ENCODE data around the gene HECTD3. TPM values are rescaled to one million over a fixed set of nuclear protein-coding genes. Genes with fewer than 3 reads are reported as not detected.
A peak's percentile ranks its signal among the peaks of the same experiment; 100 is the strongest.
"Not testable (repeated sequence)": the region's sequence is repeated elsewhere in the genome, so short reads cannot be mapped to it uniquely, and the experiment has no call there.

HECTD3 gene
- total RNA-seq, 2 donors from 2014 or later = 39.2 to 45.5 TPM

DNA sequence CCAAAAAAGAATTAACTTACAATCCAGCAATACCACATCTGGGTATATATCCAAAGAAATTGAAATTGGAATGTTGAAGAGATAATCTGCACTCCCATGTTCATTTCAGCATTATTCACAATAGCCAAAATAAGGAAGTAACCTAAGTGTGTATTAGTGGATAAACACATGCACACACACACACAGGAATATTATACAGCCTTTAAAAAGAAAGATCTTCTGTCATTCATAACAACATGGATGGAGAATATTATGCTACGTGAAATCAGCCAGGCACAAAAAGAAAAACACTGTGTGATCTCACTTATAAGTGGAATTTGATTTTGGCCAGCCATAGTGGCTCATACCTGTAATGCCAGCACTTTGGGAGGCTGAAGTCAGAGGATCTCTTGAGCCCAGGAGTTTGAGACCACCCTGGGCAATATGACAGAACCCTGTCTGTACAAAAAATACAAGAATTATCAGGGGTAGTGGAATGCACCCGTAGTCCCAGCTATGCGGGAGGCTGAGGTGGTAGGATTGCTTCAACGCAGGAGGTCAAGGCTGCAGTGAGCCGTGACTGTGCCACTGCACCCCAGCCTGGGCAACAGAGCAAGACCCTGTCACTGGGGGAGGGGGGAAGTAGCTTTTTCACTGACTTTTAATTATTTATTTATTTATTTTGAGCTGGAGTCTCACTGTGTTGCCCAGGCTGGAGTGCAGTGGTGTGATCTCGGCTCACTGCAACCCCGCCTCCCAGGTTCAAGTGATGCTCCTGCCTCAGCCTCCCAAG lies 15.5 kb downstream of the HECTD3 start:
- H3K9me3 ChIP-seq (ENCODE audit: control insufficient read depth, low read length, poor library complexity, severe bottlenecking) = no peaks in the 10 kb centered on the region
- peaks cover 5% of the 10 kb centered on the region for H3K27me3 Mint-ChIP-seq
- no peaks in the 10 kb centered on the region for H3K36me3 Mint-ChIP-seq (ENCODE audit: low read depth)
- H3K4me3 Mint-ChIP-seq = no peak overlapping the region
- ATAC-seq = no peak
- H3K4me1 Mint-ChIP-seq = peaks cover 2% of the 10 kb centered on the region
- H3K27ac Mint-ChIP-seq = no peak overlapping the region
- no peak for DNase-seq

DNA sequence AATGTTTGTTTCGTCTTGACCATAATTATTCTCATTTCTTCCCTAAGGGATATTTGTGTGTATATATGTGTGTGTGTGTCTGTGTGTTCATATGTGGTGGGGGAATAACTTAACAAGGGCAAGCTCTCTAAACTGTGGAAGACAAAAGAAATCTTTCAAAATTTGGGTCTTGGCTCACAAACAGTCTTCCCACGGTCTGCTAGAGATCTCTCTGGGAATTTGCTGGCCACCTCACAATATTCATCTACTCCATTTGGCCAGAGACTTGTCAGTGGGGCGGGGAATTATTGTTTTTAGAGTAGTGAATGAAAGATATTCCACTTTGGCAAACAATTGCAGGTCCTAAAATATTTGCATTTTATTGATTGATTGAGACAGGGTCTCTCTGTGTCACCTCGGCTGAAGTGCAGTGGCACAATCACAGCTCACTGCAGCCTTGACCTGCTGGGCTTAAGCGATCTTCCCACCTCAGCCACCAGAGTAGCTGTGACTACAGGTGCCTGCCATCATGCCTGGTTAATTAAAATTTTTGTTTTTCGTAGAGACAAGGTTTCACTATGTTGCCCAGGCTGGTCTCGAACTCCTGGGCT lies 16.7 kb downstream of the HECTD3 start:
- Mint-ChIP-seq H3K27me3 (peaks cover 5% of the 10 kb centered on the region), H3K27ac (no peak overlapping the region), H3K4me1 (no peaks in the 10 kb centered on the region), H3K4me3 (no peak overlapping the region), H3K36me3 (ENCODE audit: low read depth) (no peaks in the 10 kb centered on the region)
- no peaks in the 10 kb centered on the region for H3K9me3 ChIP-seq (ENCODE audit: control insufficient read depth, low read length, poor library complexity, severe bottlenecking)
- DNase-seq (no peak), ATAC-seq (no peak)

GRCh38 chr1:44988531-44989156 lies 22.5 kb downstream of the HECTD3 start:
- ATAC-seq = no peak
- Mint-ChIP-seq H3K4me1 (peaks cover 13% of the 10 kb centered on the region), H3K4me3 (no peak overlapping the region)

GRCh38 chr1:44985747-44986359 lies 25.3 kb downstream of the HECTD3 start:
- ATAC-seq (no peak), DNase-seq (no peak)
- H3K4me1 Mint-ChIP-seq = peaks cover 17% of the 10 kb centered on the region
- H3K27ac Mint-ChIP-seq = peak overlapping the region; percentile 95
- H3K4me3 Mint-ChIP-seq = peak overlapping the region; percentile 99
- H3K9me3 ChIP-seq (ENCODE audit: control insufficient read depth, low read length, poor library complexity, severe bottlenecking) = no peaks in the 10 kb centered on the region
- H3K27me3 Mint-ChIP-seq = no peaks in the 10 kb centered on the region
- peaks cover 5% of the 10 kb centered on the region for H3K36me3 Mint-ChIP-seq (ENCODE audit: low read depth)

More at GRCh38 chr1:44988531-44989156, 22.5 kb downstream of the HECTD3 start:
- no peaks in the 10 kb centered on the region for H3K9me3 ChIP-seq (ENCODE audit: control insufficient read depth, low read length, poor library complexity, severe bottlenecking)
- DNase-seq = no peak
- Mint-ChIP-seq H3K27me3 (peaks cover 5% of the 10 kb centered on the region), H3K36me3 (ENCODE audit: low read depth) (peaks cover 3% of the 10 kb centered on the region), H3K27ac (no peak overlapping the region)

- H3K4me3 Mint-ChIP-seq; H3K9me3 ChIP-seq (ENCODE audit: control insufficient read depth, low read length, poor library complexity, severe bottlenecking); ATAC-seq; H3K27me3 Mint-ChIP-seq; DNase-seq; H3K27ac Mint-ChIP-seq: not testable (repeated sequence)
- Mint-ChIP-seq H3K36me3 (ENCODE audit: low read depth) (peaks cover 15% of the 10 kb centered on the region), H3K4me1 (peaks cover 11% of the 10 kb centered on the region)
Measured at GRCh38 chr1:44977372-44977771, 33.8 kb downstream of the HECTD3 start.

DNA sequence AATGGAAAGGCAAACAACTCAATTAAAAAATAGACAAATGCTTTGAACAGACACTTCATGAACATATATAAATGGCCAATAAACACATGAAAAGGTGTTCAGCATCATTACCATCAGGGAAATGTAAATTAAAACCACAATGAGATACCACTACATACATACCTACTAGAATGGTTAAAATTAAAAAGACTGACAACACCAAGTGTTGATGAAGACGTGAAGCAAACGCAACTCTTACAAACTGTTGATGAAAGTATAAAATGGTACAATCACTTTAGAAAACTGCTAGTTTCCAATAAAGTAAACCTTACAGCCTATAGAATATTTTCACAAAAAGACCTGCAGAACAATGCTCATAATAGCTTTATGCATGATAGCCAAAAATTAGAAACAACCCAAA lies 34.9 kb downstream of the HECTD3 start:
- H3K36me3 Mint-ChIP-seq (ENCODE audit: low read depth) = peaks cover 17% of the 10 kb centered on the region
- H3K27ac Mint-ChIP-seq = no peak overlapping the region
- H3K27me3 Mint-ChIP-seq = no peaks in the 10 kb centered on the region
- DNase-seq (no peak), ATAC-seq (no peak)
- no peak overlapping the region for H3K4me3 Mint-ChIP-seq
- peaks cover 13% of the 10 kb centered on the region for H3K4me1 Mint-ChIP-seq
- H3K9me3 ChIP-seq (ENCODE audit: control insufficient read depth, low read length, poor library complexity, severe bottlenecking) = no peaks in the 10 kb centered on the region

DNA sequence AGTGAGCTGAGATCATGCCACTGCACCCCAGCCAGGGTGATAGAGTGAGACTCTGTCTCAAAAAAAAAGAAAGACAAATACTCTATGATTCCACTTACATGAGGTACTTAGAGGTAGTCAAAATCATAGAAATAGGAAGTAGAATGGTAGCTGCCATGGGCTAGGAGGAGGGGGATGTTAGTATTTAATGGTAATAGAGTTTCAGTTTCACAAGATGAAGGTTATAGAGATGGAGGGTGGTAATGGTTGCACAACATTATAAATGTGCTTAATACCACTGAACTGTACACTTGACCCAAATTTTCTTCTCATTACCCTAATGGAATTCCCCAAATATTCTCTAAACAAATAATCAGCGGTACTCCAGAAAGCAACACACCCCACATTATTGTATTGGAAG lies 37.5 kb downstream of the HECTD3 start:
- H3K27me3 Mint-ChIP-seq = no peaks in the 10 kb centered on the region
- DNase-seq = no peak
- H3K27ac Mint-ChIP-seq = no peak overlapping the region
- H3K4me3 Mint-ChIP-seq = no peak overlapping the region
- H3K36me3 Mint-ChIP-seq (ENCODE audit: low read depth) = peaks cover 12% of the 10 kb centered on the region
- H3K9me3 ChIP-seq (ENCODE audit: control insufficient read depth, low read length, poor library complexity, severe bottlenecking) = no peaks in the 10 kb centered on the region
- peaks cover 13% of the 10 kb centered on the region for H3K4me1 Mint-ChIP-seq
- ATAC-seq = no peak

GRCh38 chr1:44970317-44970716 lies 40.8 kb downstream of the HECTD3 start:
- H3K36me3 Mint-ChIP-seq (ENCODE audit: low read depth) = peaks cover 6% of the 10 kb centered on the region
- H3K27ac Mint-ChIP-seq = peak overlapping the region; percentile 54
- H3K27me3 Mint-ChIP-seq = no peaks in the 10 kb centered on the region
- peaks cover 13% of the 10 kb centered on the region for H3K4me1 Mint-ChIP-seq
- H3K9me3 ChIP-seq (ENCODE audit: control insufficient read depth, low read length, poor library complexity, severe bottlenecking) = no peaks in the 10 kb centered on the region
- no peak for ATAC-seq
- DNase-seq = no peak
- H3K4me3 Mint-ChIP-seq = no peak overlapping the region

DNA sequence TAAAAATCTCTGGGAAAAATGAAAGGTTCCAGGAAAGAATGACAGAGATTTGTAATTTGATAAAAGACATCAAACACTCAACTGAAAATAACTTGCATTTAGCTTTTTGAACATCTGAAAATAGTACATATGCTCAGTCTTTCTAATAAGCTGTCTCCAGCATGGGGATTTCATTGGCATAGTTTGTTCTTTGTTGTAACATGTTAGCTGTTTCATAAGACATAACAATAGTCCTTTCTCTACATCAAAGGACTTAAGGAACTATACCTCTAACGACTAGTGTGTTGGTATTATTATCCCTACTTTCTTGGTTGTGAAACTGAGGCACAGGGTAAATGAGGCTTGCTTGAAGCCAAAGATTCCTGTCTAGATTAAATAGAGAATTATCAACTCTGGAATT lies 46.7 kb downstream of the HECTD3 start:
- peaks cover 2% of the 10 kb centered on the region for H3K36me3 Mint-ChIP-seq (ENCODE audit: low read depth)
- no peaks in the 10 kb centered on the region for H3K27me3 Mint-ChIP-seq
- ATAC-seq (no peak), DNase-seq (no peak)
- H3K27ac Mint-ChIP-seq = no peak overlapping the region
- H3K4me1 Mint-ChIP-seq = peaks cover 3% of the 10 kb centered on the region
- no peaks in the 10 kb centered on the region for H3K9me3 ChIP-seq (ENCODE audit: control insufficient read depth, low read length, poor library complexity, severe bottlenecking)
- no peak overlapping the region for H3K4me3 Mint-ChIP-seq

- H3K9me3 ChIP-seq (ENCODE audit: control insufficient read depth, low read length, poor library complexity, severe bottlenecking) = no peaks in the 10 kb centered on the region
- Mint-ChIP-seq H3K4me3 (no peak overlapping the region), H3K27me3 (no peaks in the 10 kb centered on the region), H3K36me3 (ENCODE audit: low read depth) (peaks cover 4% of the 10 kb centered on the region), H3K27ac (no peak overlapping the region), H3K4me1 (peaks cover 5% of the 10 kb centered on the region)
- no peak for DNase-seq
- no peak for ATAC-seq
Measured at GRCh38 chr1:44962729-44963128, 48.4 kb downstream of the HECTD3 start.

DNA sequence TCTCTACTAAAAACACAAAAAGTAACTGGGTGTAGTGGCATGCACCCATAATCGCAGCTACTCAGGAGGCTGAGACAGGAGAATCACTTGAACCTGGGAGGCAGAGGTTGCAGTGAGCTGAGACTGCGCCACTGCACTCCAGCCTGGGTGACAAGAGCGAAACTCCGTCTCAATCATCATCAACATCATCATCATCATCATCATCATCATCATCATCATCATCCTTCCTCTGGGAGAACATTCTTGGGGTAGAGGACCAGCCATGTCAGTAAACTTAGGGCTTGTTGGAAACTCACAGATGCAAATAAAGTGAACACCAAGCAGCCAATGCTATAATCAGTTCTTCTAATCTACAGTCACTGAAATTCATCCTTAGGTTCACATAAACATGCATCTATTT lies 49.1 kb downstream of the HECTD3 start:
- H3K27me3 Mint-ChIP-seq; ATAC-seq; DNase-seq; H3K36me3 Mint-ChIP-seq (ENCODE audit: low read depth); H3K4me3 Mint-ChIP-seq; H3K9me3 ChIP-seq (ENCODE audit: control insufficient read depth, low read length, poor library complexity, severe bottlenecking); H3K4me1 Mint-ChIP-seq; H3K27ac Mint-ChIP-seq: not testable (repeated sequence)

DNA sequence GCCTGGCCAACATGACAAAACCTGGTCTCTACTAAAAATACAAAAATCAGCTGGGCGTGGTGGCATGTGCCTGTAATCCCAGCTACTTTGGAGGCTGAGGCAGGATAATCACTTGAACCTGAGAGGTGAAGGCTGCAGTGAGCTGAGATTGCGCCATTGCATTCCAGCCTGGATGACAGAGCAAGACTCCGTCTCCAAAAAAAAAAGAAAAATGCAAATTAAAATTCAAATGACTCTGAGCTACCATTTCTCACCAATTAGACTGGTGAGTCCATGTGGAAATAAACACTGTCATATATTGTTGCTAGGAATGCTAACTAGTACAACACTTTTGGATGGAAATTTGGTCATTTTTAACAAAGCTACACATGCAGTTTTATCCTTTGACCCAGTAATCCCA lies 53.6 kb downstream of the HECTD3 start:
- not testable (repeated sequence) for H3K9me3 ChIP-seq (ENCODE audit: control insufficient read depth, low read length, poor library complexity, severe bottlenecking); H3K27ac Mint-ChIP-seq; H3K4me3 Mint-ChIP-seq; DNase-seq; H3K36me3 Mint-ChIP-seq (ENCODE audit: low read depth); H3K27me3 Mint-ChIP-seq; ATAC-seq
- peaks cover 12% of the 10 kb centered on the region for H3K4me1 Mint-ChIP-seq

DNA sequence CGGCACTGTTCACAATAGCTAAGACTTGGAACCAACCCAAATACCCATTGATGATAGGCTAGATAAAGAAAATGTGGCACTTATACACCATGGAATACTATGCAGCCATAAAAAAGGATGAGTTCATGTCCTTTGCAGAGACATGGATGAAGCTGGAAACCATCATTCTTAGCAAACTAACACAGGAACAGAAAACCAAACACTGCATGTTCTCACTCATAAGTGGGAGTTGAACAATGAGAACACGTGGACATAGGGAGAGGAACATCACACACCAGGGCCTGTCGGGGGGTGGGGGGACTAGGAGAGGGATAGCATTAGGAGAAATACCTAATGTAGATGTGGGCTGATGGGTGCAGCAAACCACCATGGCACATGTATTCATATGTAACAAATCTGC lies 55.0 kb downstream of the HECTD3 start:
- H3K4me1 Mint-ChIP-seq; ATAC-seq; H3K27ac Mint-ChIP-seq; H3K9me3 ChIP-seq (ENCODE audit: control insufficient read depth, low read length, poor library complexity, severe bottlenecking); H3K4me3 Mint-ChIP-seq; H3K36me3 Mint-ChIP-seq (ENCODE audit: low read depth); DNase-seq; H3K27me3 Mint-ChIP-seq: not testable (repeated sequence)

Data from T-helper 17 cell (primary cell).